ENCODE measurements around the gene MOSMO. TPM values are rescaled to one million over a fixed set of nuclear protein-coding genes. Genes with fewer than 3 reads are reported as not detected.

MOSMO gene
- total and polyA plus RNA-seq, 2 of the 4 experiments (the other 2 are of a cell fraction) = 10.5 to 16.0 TPM

DNA sequence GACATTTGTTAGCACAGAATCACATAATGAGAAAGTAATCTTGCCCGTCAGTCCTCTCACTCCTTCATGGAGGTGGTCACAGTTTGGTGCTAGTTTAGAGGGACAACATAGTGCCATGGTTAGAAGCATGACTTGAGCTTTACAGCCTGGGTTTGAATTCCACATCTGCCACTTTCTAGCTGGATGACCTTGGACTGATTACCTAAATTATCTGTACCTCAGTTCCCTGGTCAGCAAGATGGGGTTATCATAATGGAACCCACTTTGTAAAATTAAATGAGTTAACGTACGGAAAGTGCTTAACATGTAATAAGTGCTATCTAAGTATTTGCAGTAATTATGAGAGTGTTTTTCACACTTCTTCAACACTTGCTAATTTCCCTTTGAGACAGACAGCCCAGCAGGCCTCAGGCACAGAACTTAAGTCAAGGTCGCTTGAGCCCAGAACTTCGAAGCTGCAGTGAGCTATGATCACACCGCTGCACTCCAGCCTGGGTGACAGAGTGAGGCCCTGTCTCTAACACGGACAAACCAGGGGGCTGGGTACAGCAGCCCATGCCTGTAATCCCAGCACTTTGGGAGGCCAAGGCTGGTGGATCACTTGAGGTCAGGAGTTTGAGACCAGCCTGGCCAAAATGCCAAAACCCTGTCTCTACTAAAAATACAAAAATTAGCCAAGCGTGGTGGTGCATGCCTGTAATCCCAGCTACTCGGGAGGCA lies 91.5 kb downstream of the MOSMO start:
- DNase-seq (no peak), ATAC-seq (ENCODE audit: low read depth) (0 out of 2 replicates have a peak, but pooled peaks have one; percentile 11)
- H2BK15ac ChIP-seq (ENCODE audit: low read depth, low read length) = no peak overlapping the region
- WGBS, 2 experiments (ENCODE audit: extremely low coverage in 2 of 2, insufficient read length in 1 of 2) = 68% methylated on average over 4 of the region's 9 CpGs; no CpG with 5 or more reads in 1 of the 2 experiments
- POLR2A ChIA-PET (ENCODE audit: unreplicated experiment) = no interaction called here
- no peak overlapping the region for H2BK20ac ChIP-seq (ENCODE audit: low read depth, low read length)
- no peak overlapping the region for H3K27ac ChIP-seq (ENCODE audit: insufficient read depth, low read length)
- no peaks in the 10 kb centered on the region for H3K79me1 ChIP-seq (ENCODE audit: low read depth in 1 of 2, low read length in 2 of 2)
- BruUV-seq (replicated peaks) = no TSS peak
- H3K27me3 ChIP-seq (ENCODE audit: control insufficient read depth, insufficient read depth, low read length) = peaks cover 5% of the 10 kb centered on the region
- H3K9me1 ChIP-seq (ENCODE audit: insufficient read depth, low read length) = no peaks in the 10 kb centered on the region
- H4K5ac ChIP-seq (ENCODE audit: low read depth, low read length) = no peak overlapping the region
- no peak overlapping the region for H2BK120ac ChIP-seq (ENCODE audit: low read depth, low read length)
- dilution Hi-C loops (cut with HindIII; ENCODE audit: low sequenced_read_pairs, unreplicated experiment) (no loop called here), in situ Hi-C loops (cut with MboI; ENCODE audit: low sequenced_read_pairs) (loop anchor here (5.0 kb wide), 1 partner anchor 102 kb away; no protein-coding TSS in a partner anchor), intact Hi-C loops (cut with micrococcal nuclease) (loop anchor here (1.0 kb wide), 2 partner anchors 89 to 98 kb away; partner anchors contain the start of gene PDZD9)
- no peak overlapping the region for H3K56ac ChIP-seq (ENCODE audit: extremely low read depth, insufficient read depth, low read length)
- no peak overlapping the region for H3K4me3 ChIP-seq (ENCODE audit: insufficient read depth, low read depth, low read length)
- CTCF ChIA-PET = interaction anchor here (0.6 to 3.0 kb wide), 20 partner anchors 9 to 1403 kb away, joined by 3 to 16 read pairs (median 4); partner anchors contain the start of gene MOSMO
- no peaks in the 10 kb centered on the region for H3K4me1 ChIP-seq (ENCODE audit: control insufficient read depth, insufficient read depth, low read length)
- H3K4ac ChIP-seq (ENCODE audit: low read depth, low read length) = no peak overlapping the region
- TF ChIP-seq, protein P1, sequence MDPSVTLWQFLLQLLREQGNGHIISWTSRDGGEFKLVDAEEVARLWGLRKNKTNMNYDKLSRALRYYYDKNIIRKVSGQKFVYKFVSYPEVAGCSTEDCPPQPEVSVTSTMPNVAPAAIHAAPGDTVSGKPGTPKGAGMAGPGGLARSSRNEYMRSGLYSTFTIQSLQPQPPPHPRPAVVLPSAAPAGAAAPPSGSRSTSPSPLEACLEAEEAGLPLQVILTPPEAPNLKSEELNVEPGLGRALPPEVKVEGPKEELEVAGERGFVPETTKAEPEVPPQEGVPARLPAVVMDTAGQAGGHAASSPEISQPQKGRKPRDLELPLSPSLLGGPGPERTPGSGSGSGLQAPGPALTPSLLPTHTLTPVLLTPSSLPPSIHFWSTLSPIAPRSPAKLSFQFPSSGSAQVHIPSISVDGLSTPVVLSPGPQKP (IDR thresholded peaks at IDR 0.05; ENCODE audit: borderline replicate concordance, low read depth, low read length) = no peak
- no peak for TF ChIP-seq BHLHE40 (IDR thresholded peaks at IDR 0.05; ENCODE audit: low read depth, low read length)
- no peak for TF ChIP-seq MXI1 (IDR thresholded peaks at IDR 0.05; ENCODE audit: borderline replicate concordance, low read depth, low read length)
- TF ChIP-seq CEBPB (IDR thresholded peaks at IDR 0.05; ENCODE audit: low read depth, low read length) = no peak
- TF ChIP-seq MAZ (IDR thresholded peaks at IDR 0.05; ENCODE audit: borderline replicate concordance, low read depth, low read length) = no peak
- TF ChIP-seq, protein P2, sequence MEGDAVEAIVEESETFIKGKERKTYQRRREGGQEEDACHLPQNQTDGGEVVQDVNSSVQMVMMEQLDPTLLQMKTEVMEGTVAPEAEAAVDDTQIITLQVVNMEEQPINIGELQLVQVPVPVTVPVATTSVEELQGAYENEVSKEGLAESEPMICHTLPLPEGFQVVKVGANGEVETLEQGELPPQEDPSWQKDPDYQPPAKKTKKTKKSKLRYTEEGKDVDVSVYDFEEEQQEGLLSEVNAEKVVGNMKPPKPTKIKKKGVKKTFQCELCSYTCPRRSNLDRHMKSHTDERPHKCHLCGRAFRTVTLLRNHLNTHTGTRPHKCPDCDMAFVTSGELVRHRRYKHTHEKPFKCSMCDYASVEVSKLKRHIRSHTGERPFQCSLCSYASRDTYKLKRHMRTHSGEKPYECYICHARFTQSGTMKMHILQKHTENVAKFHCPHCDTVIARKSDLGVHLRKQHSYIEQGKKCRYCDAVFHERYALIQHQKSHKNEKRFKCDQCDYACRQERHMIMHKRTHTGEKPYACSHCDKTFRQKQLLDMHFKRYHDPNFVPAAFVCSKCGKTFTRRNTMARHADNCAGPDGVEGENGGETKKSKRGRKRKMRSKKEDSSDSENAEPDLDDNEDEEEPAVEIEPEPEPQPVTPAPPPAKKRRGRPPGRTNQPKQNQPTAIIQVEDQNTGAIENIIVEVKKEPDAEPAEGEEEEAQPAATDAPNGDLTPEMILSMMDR (conservative IDR thresholded peaks at IDR 0.05; ENCODE audit: low read depth, low read length) = no peak
- TF ChIP-seq RAD21 (IDR thresholded peaks at IDR 0.05; ENCODE audit: low read length) = no peak
- H3K36me3 ChIP-seq (ENCODE audit: control insufficient read depth, insufficient read depth, low read length) = no peaks in the 10 kb centered on the region
- H3K4me2 ChIP-seq (ENCODE audit: low read depth, low read length) = no peak overlapping the region
- H3K9me3 ChIP-seq (ENCODE audit: control insufficient read depth, insufficient read depth, low read length) = no peaks in the 10 kb centered on the region
- H2AFZ ChIP-seq (replicated peaks; ENCODE audit: low read length, poor library complexity) = peak overlapping the region; percentile 76
- no peak overlapping the region for H4K91ac ChIP-seq (ENCODE audit: insufficient read depth, low read depth, low read length)
- no peak overlapping the region for H3K18ac ChIP-seq (ENCODE audit: low read depth, low read length)
- no peak overlapping the region for H4K8ac ChIP-seq (ENCODE audit: low read depth in 2 of 2, low read length in 2 of 2)
- H2AK5ac ChIP-seq (ENCODE audit: low read depth, low read length) = no peak overlapping the region
- H2BK5ac ChIP-seq (ENCODE audit: low read depth, low read length, poor library complexity, severe bottlenecking) = no peak overlapping the region
- H3K23ac ChIP-seq (ENCODE audit: low read depth, low read length) = no peak overlapping the region
- H3K9ac ChIP-seq (ENCODE audit: low read depth, low read length) = no peak overlapping the region
- H2AK9ac ChIP-seq (replicated peaks; ENCODE audit: low read depth, low read length, poor library complexity) = no peak overlapping the region
- H4K20me1 ChIP-seq (ENCODE audit: insufficient read depth, low read length) = no peaks in the 10 kb centered on the region
- H3K14ac ChIP-seq (replicated peaks; ENCODE audit: low read depth, low read length) = no peak overlapping the region
